Activated T-cell treated with anti-CD3 and anti-CD28 coated beads for 1 hour (primary cell): Measurements from ENCODE around the gene OCIAD2.
"Not testable (repeated sequence)": the region's sequence is repeated elsewhere in the genome, so short reads cannot be mapped to it uniquely, and the experiment has no call there.

Experiments
- DNase-seq: peaks from one replicate; pipeline ENCODE4 v3.0.0-alpha.2; 2020; ENCODE audit warnings: low read depth

OCIAD2 gene, protein sequence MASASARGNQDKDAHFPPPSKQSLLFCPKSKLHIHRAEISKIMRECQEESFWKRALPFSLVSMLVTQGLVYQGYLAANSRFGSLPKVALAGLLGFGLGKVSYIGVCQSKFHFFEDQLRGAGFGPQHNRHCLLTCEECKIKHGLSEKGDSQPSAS

DNA sequence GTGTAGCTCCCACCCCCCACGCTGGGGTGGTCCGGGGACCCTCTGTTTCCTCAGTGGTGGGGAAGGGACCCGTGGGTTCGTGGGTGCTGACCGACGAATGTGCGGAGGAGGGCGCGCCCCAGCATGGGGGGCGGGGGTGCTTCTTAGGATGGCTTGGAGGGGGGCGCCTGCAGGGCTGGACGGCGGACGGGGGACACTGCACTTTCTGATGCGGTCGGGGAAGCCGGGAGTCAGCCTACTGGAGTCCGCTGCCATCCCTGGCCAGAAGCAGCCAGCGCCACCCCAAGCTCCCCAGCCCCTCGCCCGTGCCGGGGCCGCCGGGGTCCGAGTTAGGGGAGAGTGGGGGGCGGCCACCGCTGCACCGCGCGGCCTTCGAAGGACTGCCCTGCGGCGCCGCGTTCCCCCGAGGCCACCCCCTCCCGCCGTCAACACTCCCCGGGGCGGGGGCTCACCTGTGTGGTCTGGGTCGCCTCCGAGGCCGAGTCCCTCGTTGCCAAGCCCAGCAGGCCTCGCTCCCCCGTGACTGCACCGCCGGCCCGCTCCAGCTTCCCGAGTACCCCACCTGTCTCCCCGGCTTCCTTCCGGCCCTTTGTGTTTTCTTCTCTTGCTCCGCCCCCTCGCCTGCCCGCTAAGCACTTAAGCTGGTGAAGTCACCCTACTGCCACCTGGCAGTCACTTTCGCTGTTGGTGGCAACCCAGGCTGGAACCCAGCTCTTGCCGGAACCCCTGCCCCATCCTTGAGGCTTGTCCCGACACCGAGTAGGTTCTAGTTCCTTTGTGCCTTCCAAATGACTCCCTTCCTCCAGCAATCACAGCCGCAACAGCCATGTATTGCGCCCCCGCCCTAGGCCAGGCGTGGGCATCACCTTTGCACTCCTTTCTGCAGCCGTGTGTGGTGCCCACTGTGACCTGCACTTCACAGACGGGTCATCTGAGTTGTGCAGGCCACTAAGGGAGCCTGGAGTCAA, at the start of gene OCIAD2:
TSS of gene OCIAD2 (minus strand) at position 569 of the 968 bp plus-strand sequence. CDS start 2,225 bp downstream, outside the sequence.
- DNase-seq = peak; percentile 76

DNA sequence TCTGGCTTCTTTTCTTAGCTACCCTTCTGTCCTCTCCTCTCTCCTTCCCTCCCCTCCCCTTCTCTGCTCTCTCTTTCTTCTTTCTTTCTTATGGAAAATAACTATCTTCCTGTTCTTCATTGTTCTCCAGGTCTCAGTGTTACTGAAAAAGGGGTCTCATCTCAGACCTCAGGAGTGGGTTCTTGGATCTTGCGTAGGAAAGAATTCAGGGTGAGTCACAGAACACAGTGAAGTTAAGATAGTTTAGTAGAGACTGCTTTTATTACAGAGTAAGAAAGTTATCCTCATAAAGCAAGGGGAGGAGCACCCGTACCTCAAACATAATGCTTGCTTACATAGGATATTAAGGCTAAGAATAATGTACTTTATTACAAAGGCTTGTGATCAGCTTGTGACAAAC, 47.7 kb upstream of the OCIAD2 start:
- no peak for DNase-seq

DNA sequence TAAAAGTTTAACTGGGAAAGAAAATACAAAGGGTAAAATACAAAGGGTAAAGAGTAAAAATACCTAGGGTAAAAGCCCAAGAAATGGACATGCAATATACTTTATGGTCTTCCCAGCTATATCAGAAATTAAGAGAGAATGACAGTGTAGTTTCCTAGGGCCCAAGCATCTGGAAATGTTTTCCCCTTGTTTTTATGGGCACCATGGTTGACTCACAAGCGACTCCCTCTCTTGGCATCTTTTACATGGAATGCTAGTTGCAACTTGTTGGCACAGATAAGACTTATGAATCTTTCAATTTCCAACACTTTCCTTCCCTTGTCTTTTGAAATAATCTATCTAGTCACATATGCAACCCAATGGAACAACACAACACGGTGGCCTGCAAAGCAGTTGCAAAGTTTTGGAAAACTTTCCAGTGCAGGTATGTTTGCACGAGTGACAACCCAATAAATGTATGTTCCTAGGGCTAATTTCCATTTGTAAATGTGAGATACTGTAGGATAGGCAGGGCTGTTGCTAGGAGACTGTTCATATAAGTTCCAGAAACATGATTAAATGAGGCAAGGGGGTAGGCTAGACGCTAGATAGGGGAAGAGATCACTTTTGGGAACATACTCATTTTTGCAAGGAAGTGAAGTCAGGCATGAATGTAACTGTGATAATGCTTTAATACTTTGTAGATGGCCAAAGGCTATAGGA, 43.1 kb upstream of the OCIAD2 start:
- no peak for DNase-seq

DNA sequence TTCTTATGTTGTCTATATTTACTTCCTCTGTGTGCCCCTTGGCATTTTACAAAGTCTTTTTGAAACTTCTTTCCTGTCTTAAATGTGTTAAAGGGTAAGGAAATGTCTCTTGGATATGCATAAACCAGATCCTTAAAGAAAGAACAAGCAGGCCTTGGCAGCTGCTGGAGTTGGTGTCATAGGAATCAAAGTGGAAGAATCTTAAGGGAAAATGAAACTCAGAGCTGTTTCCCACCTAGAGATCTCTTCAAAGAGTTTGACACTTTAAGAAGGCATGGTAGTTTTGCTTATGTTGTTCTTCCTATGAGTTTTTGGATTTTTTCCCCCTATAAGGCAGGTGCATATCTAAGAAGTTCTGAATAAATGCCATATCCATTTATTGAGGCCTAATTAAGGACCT, 42.5 kb upstream of the OCIAD2 start:
- DNase-seq = no peak

DNA sequence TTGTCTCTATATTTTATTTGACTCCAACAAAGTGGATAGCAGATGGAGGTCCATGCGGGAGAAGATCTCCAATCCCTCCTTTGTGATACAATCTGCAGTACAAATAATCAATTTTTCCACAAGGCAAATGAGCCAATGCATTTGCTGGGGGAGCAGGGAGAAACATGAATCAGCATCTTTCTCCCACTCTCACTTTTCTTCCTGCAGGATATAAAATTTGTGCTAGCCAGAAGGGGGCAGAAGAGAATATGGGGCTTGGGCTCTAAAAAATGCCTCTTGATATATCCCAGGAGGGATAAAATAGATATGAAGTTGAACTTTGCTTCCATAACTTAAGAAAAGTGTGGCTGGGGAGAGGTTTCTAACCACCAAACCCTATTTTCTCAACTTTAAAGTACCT, 41.2 kb upstream of the OCIAD2 start:
- no peak for DNase-seq

DNA sequence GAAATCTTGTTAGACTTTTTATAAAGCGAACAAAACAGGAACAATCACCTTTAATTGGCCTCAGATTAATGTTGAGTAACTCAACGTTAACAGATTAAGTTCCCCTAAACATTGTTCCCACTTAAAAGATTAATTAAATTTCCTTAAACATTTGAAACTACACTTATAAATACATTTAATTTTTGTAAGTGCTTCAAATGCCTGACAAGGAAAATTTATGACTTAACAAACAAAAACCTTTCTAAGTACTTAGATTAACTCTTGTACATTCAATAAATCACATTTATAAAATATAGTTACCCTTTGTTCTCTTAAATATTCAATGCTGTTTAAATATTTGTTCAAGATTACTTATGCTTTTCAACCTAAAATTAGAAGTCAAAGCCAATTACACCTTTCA, 39.4 kb upstream of the OCIAD2 start:
- no peak for DNase-seq

DNA sequence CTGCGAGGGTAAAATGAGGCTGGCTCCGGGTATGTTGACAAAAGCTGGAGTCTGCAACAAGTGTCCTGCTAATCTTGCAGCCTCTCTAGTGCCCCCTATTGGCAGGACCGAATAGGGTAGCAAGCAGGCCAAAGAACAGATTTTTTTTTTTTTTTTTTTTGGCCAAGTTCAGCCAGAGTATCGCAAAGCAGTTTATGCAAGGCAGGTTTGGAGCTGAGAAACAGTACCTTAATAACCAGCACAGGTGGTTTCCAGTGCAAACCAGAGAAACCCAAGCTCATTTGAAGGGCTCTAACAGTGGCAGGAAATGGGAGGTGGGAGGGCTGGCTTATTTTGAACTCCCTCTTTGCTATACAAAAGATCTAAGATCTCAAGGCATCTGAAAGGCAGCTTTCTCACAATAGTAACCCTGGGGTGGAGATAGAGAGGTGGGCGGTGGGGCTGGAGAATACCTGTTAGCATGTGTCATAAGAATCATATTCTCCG, 38.2 kb upstream of the OCIAD2 start:
- peak; percentile 20 for DNase-seq

DNA sequence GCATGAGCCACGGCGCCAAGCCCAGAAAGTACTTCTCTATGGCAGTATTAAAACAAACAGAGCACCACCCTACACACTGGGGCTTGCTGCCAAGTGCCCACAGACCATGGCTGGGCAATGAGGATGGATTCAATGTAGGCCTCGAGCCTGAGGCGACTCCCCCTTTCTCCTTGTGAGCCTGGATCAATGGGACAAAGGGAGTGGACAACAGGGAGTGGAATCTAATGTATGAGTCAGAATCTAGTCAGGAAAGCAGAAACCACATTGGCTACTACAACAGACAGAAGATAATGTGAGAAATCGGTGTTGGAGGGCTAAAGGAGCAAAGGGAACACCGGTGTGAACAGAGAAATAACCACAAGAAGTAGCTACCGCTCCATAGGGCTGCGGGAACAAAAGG, 37.7 kb upstream of the OCIAD2 start:
- DNase-seq = no peak

DNA sequence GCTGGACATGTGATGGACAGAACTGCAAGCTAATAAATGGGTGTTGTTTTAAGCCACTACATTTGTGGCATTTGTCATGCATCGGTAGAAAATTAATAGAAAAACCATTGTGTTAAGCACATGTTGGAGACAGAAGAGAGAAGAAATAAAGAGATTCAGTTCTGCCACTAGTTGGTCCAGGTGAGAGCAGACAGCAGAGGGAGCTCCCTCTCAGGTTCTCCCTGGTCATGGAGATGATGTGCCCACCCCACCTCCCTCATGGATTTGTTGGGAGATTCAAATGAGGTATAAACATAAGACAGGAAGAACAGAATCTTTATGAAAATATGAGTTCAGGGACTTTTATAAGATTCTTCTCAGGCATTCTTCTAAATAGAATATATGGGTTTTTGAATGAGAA, 36.8 kb upstream of the OCIAD2 start:
- no peak for DNase-seq

DNA sequence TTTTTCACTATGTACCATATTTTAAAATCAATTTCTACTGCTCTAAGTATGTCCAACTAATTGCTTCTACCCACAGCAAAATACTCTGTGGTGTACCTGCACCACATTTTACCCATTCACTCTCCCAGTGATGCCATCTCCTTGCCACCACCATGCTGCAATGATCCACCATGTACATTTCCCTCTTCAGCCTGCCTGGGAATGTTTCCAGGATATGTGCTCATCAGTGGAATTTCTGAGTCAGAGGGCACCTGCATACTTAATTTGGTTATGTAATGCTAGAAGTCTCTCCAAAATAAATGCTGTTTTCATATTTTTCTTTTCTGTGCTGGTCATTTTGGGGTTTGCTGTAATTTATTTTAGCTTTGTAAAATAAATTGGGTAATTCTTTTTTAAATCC, 33.2 kb upstream of the OCIAD2 start:
- no peak for DNase-seq

DNA sequence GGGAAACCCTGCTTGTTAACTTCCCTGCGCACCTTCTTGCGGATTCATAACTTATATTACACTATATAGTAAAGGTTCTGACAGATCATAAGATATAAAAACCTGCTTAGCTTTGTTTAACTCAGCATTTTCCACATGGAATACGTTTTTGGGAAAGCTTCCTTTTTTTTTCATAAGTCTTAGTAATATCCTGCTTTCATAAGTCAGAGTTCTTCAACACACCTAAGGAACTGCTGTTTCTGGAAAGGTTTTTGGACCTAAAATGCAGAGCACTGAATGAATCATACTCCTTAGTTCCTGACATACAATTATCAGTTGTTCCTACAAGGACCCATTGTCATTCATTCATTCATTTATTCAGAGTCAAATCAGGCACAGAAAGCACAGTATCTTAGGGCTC, 32.3 kb upstream of the OCIAD2 start:
- no peak for DNase-seq

DNA sequence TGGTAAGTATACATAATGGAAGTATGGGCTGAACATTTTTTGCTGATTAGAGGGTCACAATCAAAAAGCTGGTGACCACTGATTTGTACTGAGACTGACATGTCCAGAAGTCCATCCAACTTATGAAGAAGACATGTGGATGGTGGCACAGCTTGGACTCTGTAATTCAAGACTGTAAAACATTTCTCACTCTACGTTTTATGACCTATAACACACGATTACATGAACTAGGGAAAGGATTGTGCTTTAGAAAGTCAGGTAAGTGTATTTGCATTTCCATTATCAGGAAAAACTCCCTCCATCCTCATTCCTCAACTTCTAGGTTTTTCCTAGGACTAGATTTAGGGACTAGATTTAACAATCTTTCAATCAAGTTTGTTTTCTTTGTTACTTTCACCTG, 30.5 kb upstream of the OCIAD2 start:
- no peak for DNase-seq

DNA sequence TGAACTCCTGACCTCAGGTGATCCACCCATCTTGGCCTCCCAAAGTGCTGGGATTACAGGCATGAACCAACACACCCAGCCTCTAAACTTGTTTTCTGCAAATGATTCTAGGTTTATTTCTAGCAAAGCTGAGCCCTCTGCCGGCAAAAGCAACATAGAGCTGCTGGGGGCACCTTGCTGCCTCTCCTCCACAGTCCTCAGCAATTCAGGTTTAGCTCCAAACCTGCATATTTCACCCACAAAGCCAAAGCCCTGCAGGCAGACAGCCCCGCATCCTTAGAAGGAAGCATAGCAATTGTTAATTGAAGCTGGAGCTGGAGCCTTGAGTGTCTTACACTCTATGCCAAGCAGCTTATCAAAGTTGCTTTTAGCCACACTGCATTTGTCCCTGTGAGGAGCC, 24.9 kb upstream of the OCIAD2 start:
- no peak for DNase-seq

DNA sequence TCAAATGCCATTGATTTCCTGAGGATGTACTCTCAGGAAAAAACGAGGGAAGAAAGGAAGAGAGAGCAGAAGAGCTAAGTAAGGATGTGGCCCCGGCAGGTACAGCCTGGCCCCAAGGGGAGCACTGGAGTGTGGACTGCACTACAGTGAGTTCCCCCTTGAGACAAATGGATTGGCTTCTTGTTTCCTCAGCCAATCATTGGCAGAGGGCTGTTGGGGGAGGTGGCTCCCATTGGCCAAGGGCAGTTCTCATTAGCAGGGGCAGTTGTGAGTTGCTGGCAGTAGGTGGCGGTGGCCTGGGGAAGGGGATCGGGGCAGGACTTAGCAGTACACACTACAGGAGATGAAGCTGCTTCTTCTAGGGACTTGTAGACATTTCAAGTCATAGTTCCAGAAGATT, 24.1 kb upstream of the OCIAD2 start:
- no peak for DNase-seq

DNA sequence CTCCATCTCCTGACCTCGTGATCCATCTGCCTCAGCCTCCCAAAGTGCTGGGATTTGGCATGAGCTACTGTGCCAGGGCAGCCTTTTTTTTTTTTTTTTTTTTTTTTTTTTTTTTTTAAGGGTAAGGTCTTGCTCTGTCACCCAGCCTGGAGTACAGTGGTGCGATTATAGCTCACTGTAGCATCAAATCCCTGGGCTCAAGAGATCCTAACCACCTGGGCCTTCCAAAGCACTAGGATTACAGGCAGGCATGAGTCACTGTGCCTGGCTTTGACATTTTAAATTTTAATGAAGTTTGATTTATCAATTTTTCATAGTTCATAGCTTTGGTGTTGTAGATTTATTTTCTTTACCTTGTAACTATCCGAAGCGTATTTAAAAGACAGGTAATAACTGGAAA, 17.8 kb upstream of the OCIAD2 start:
- no peak for DNase-seq

DNA sequence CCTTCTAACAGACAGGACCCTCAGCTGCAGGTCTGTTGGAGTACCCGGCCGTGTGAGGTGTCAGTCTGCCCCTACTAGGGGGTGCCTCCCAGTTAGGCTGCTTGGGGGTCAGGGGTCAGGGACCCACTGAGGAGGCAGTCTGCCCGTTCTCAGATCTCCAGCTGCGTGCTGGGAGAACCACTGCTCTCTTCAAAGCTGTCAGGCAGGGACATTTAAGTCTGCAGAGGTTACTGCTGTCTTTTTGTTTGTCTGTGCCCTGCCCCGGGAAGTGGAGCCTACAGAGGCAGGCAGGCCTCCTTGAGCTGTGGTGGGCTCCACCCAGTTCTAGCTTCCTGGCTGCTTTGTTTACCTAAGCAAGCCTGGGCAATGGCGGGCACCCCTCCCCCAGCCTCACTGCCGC, 16.5 kb upstream of the OCIAD2 start:
- DNase-seq = not testable (repeated sequence)

DNA sequence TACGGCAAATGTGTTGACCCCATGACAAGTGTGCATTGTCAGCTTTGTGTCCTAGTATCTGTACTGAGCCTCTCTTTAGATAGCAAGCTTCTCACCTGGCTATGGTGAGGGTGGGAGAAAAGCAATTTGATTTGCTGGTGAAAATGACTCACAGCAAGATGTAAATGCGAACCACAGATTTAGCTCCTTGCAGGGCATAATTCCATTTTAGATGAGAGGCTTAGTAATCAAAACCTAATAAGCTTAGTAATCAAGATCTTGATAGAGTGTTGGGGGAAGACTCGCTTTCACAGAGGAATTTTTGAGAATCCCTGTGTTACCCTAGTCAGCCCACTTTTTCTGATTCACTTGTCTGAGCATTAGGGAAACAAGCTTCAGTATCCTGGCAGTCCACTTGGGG, 7.7 kb upstream of the OCIAD2 start:
- DNase-seq = no peak

DNA sequence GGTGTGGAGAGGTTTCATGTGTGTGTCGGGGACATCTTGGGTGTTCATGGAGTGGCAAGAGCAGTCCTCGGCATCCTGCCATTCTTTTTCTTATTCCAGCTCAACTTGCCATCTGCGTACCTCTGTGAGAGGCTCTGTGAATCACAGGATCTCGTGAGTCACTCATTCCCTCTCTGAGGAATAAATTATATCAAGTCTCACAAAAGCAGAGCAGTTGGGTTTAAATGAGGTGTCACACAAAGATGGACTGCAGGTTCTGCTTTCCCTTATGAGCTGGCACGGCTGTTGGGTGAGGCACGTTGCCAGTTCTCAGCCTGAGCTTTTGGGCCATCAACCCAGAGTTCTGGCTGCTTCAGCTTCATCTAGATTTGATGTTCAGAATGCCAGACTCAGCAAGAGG, 6.8 kb upstream of the OCIAD2 start:
- DNase-seq = no peak

DNA sequence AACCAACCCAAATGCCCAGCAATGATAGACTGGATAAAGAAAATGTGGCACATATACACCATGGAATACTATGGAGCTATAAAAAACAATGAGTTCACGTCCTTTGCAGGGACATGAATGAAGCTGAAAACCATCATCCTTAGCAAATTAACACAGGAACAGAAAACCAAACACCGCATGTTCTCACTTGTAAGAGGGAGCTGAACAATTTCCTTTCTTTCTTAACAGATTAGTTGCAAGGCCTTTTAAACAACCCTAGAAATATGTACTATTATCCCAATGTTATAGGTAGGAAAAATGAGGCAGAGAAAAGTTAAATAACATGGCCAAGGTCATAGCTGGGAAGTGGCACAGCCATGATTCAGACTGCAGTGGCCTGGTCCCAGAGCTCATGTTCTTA, 5.8 kb upstream of the OCIAD2 start:
- DNase-seq = no peak

DNA sequence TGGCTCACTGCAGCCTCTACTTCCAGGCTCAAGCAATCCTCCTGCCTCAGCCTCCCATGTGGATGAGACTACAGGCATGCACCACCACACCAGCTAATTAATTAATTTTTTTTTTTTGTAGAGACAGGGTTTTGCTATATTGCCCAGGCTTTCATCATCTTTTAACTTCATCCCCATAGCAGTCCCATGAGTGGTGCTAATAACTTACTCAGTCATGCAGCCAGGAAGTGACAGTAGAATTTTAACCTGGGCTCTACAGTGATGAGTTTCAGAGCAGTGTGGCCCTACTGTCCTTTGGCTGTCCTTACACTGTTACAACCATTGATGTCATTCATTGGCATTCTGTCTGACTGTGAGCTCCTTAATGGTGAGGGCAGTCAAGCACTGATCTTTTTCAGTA, 3.9 kb upstream of the OCIAD2 start:
- no peak for DNase-seq

DNA sequence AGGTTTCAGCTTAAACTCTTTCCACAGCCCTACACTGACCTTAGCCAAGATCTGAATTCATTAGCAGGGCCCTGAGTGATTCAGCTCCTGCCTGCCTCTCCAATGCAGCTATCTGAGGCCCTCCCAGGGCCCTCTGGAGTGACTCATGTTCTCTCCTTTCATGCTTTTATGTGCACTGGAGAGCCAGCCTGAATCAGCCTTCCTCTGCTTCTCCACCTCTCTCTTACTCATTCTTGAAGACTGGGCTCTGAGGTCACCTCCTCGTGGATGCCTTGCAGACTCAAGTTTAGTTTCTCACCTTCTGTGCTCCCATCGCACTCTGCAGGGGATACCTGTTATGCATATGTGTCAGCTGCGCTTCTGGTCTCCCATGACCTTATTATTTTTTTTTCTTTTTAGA, 3.1 kb upstream of the OCIAD2 start:
- DNase-seq = no peak

DNA sequence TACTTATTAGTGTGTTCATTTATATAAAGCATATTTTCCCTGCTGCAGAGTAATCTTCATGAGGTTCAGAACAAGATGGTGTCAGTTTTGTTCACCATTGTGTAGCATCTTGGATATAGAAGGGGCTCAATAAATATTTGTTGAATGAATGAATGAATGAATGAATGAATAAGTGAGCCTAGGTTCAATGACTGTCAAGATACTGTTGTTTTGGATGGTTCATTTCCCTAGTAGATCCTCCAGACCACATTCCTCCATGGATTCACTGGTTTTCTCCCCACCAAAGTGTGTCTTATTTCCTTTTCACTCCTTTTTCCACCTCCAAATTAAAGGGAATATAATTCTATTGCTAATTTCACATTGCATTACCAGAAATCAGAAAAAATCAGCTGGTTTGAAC, 2.1 kb upstream of the OCIAD2 start:
- DNase-seq = no peak
